IMR-90 (cell line): ENCODE data around the gene GRAMD4. TPM values are rescaled to one million over a fixed set of nuclear protein-coding genes. Genes with fewer than 3 reads are reported as not detected.

ENCODE experiments used
- ATAC-seq: fragments of 200-7000 bp; cut with Tn5 transposase; 2 replicates; pipeline ENCODE4 v1.9.1; 2020; ENCODE audit warnings: low read depth, mild to moderate bottlenecking, moderate library complexity
- BruUV-seq: library from RNA; stranded (reverse); fragments of 400-500 nt; replicated peaks from 2 replicates; lab custom pipeline; 2021; lab: Mats Ljungman, UMichigan
- CTCF ChIA-PET: fragments of 300-600 bp; formaldehyde crosslinking; extraction: SDS; loops from one replicate; lab custom pipeline; 2021; ENCODE audit warnings: antibody characterized with exemption; lab: Yijun Ruan, JAX
- POLR2A ChIA-PET: fragments of 300-600 bp; sonication (Branson Sonifier 250); formaldehyde crosslinking; loops from one replicate; lab custom pipeline; 2022; ENCODE audit warnings: antibody characterized with exemption; ENCODE audit not compliant: unreplicated experiment; lab: Charles Lee
- DNase-seq: peaks from one replicate; pipeline ENCODE4 v3.0.0; 2013
- H2AFZ ChIP-seq: replicated peaks from 2 replicates; pipeline ENCODE3; 2013; ENCODE audit warnings: low read length, mild to moderate bottlenecking; ENCODE audit not compliant: poor library complexity
- H2AK5ac ChIP-seq: 2 replicates; pipeline ENCODE4 v1.6.1; 2013; ENCODE audit warnings: low read depth, low read length, inconsistent platforms
- H2AK9ac ChIP-seq: replicated peaks from 2 replicates; pipeline ENCODE3; 2013; ENCODE audit warnings: mild to moderate bottlenecking, low read depth, low read length, moderate library complexity; ENCODE audit not compliant: poor library complexity
- H2BK120ac ChIP-seq: 2 replicates; pipeline ENCODE4 v1.6.1; 2013; ENCODE audit warnings: low read depth, low read length, inconsistent platforms
- H2BK15ac ChIP-seq: 3 replicates; pipeline ENCODE4 v1.6.1; 2013; ENCODE audit warnings: low read depth, low read length, inconsistent platforms
- H2BK20ac ChIP-seq: 2 replicates; pipeline ENCODE4 v1.6.1; 2013; ENCODE audit warnings: low read depth, mild to moderate bottlenecking, inconsistent platforms, low read length, moderate library complexity
- H2BK5ac ChIP-seq: 2 replicates; pipeline ENCODE4 v1.6.1; 2013; ENCODE audit warnings: mild to moderate bottlenecking, low read depth, low read length, inconsistent platforms; ENCODE audit not compliant: poor library complexity, severe bottlenecking
- H3K14ac ChIP-seq: replicated peaks from 2 replicates; pipeline ENCODE4 v1.6.1; 2013; ENCODE audit warnings: low read depth, low read length, inconsistent platforms
- H3K18ac ChIP-seq: 2 replicates; pipeline ENCODE4 v1.6.1; 2013; ENCODE audit warnings: low read depth, low read length, control low read depth
- H3K23ac ChIP-seq: 2 replicates; pipeline ENCODE4 v1.6.1; 2013; ENCODE audit warnings: low read depth, low read length, inconsistent platforms
- H3K27ac ChIP-seq: 2 replicates; pipeline ENCODE4 v1.5.1; 2013; ENCODE audit warnings: mild to moderate bottlenecking, control low read depth, low read length; ENCODE audit not compliant: insufficient read depth
- H3K27me3 ChIP-seq: 2 replicates; pipeline ENCODE4 v1.6.1; 2013; ENCODE audit warnings: low read length; ENCODE audit not compliant: control insufficient read depth, insufficient read depth
- H3K36me3 ChIP-seq: 2 replicates; pipeline ENCODE4 v1.6.1; 2013; ENCODE audit warnings: low read length, mixed read lengths; ENCODE audit not compliant: control insufficient read depth, insufficient read depth
- H3K4ac ChIP-seq: 2 replicates; pipeline ENCODE4 v1.6.1; 2013; ENCODE audit warnings: low read depth, low read length, inconsistent platforms
- H3K4me1 ChIP-seq: 2 replicates; pipeline ENCODE4 v1.6.1; 2013; ENCODE audit warnings: low read length, mixed read lengths; ENCODE audit not compliant: control insufficient read depth, insufficient read depth
- H3K4me2 ChIP-seq: 2 replicates; pipeline ENCODE4 v1.6.1; 2013; ENCODE audit warnings: low read depth, mild to moderate bottlenecking, control low read depth, low read length, moderate library complexity
- H3K4me3 ChIP-seq: 2 replicates; pipeline ENCODE4 v1.5.1; 2013; ENCODE audit warnings: low read depth, mild to moderate bottlenecking, control low read depth, low read length, moderate library complexity; ENCODE audit not compliant: insufficient read depth
- H3K56ac ChIP-seq: 2 replicates; pipeline ENCODE4 v1.6.1; 2013; ENCODE audit warnings: low read length, inconsistent platforms; ENCODE audit not compliant: insufficient read depth; ENCODE audit errors: extremely low read depth
- H3K79me1 ChIP-seq, 2 experiments: 2 replicates each; pipeline ENCODE4 v1.6.1; 2013; ENCODE audit warnings: low read length in 2 of 2, inconsistent platforms in 1 of 2, low read depth in 1 of 2
- H3K9ac ChIP-seq: 2 replicates; pipeline ENCODE4 v1.6.1; 2013; ENCODE audit warnings: low read depth, low read length, control low read depth
- H3K9me1 ChIP-seq: 2 replicates; pipeline ENCODE4 v1.6.1; 2013; ENCODE audit warnings: low read length, inconsistent platforms; ENCODE audit not compliant: insufficient read depth
- H3K9me3 ChIP-seq: 2 replicates; pipeline ENCODE4 v1.6.1; 2013; ENCODE audit warnings: low read length; ENCODE audit not compliant: control insufficient read depth, insufficient read depth
- H4K20me1 ChIP-seq: 2 replicates; pipeline ENCODE4 v1.6.1; 2013; ENCODE audit warnings: low read length, inconsistent platforms; ENCODE audit not compliant: insufficient read depth
- H4K5ac ChIP-seq: 2 replicates; pipeline ENCODE4 v1.6.1; 2013; ENCODE audit warnings: mild to moderate bottlenecking, low read depth, low read length, control low read depth
- H4K8ac ChIP-seq, 2 experiments: 2 replicates each; pipeline ENCODE4 v1.6.1; 2013; ENCODE audit warnings: low read depth in 2 of 2, low read length in 2 of 2, control low read depth in 1 of 2, inconsistent platforms in 1 of 2
- H4K91ac ChIP-seq: 2 replicates; pipeline ENCODE4 v1.6.1; 2013; ENCODE audit warnings: low read depth, low read length, inconsistent platforms; ENCODE audit not compliant: insufficient read depth
- BHLHE40 ChIP-seq: fragments of 150-350 bp; IDR thresholded peaks from 2 replicates; pipeline ENCODE4 v1.6.1; 2016; ENCODE audit warnings: mild to moderate bottlenecking, low read depth, low read length
- CEBPB ChIP-seq: IDR thresholded peaks from 2 replicates; pipeline ENCODE4 v1.6.1; 2012; ENCODE audit warnings: low read depth, low read length, improper control_type of control experiment
- CHD1 ChIP-seq: IDR thresholded peaks from 2 replicates; pipeline ENCODE4 v1.6.1; 2012; ENCODE audit warnings: low read depth, low read length, improper control_type of control experiment
- FOS ChIP-seq: fragments of 150-350 bp; IDR thresholded peaks from 2 replicates; pipeline ENCODE4 v1.6.1; 2016; ENCODE audit warnings: low read depth, low read length
- MAZ ChIP-seq: IDR thresholded peaks from 2 replicates; pipeline ENCODE4 v1.6.1; 2012; ENCODE audit warnings: low read depth, mild to moderate bottlenecking, low read length, improper control_type of control experiment, moderate library complexity, borderline replicate concordance
- MXI1 ChIP-seq: IDR thresholded peaks from 2 replicates; pipeline ENCODE4 v1.6.1; 2012; ENCODE audit warnings: low read depth, mild to moderate bottlenecking, low read length, moderate library complexity, borderline replicate concordance
- NFE2L2 ChIP-seq: fragments of 150-350 bp; IDR thresholded peaks from 2 replicates; pipeline ENCODE4 v1.6.1; 2016; ENCODE audit warnings: low read depth, mild to moderate bottlenecking, low read length
- POLR2A ChIP-seq: IDR thresholded peaks from 2 replicates; pipeline ENCODE4 v1.6.1; 2012; ENCODE audit warnings: mild to moderate bottlenecking, low read depth, low read length
- RAD21 ChIP-seq: IDR thresholded peaks from 2 replicates; pipeline ENCODE4 v1.6.1; 2012; ENCODE audit warnings: low read length, improper control_type of control experiment
- RCOR1 ChIP-seq: IDR thresholded peaks from 2 replicates; pipeline ENCODE4 v1.6.1; 2012; ENCODE audit warnings: mild to moderate bottlenecking, low read length, improper control_type of control experiment; ENCODE audit not compliant: insufficient replicate concordance
- RFX5 ChIP-seq: IDR thresholded peaks from 2 replicates; pipeline ENCODE4 v1.8.0; 2012; ENCODE audit warnings: low read depth, mild to moderate bottlenecking, low read length, moderate library complexity
- SMC3 ChIP-seq: fragments of 150-350 bp; IDR thresholded peaks from 2 replicates; pipeline ENCODE4 v1.6.1; 2016; ENCODE audit warnings: low read depth, mild to moderate bottlenecking, antibody characterized with exemption, low read length, moderate library complexity
- WGBS, 2 experiments: methylation state at CpG; one replicate each; pipeline versions ENCODE4 v1.1.5 to v1.1.7; 2013; ENCODE audit warnings: missing lambda C conversion rate in 2 of 2; ENCODE audit not compliant: insufficient read length in 1 of 2; ENCODE audit errors: extremely low coverage in 2 of 2; 5-methylcytosine and 5-hydroxymethylcytosine counted together
- dilution Hi-C: fragments of 300-500 bp; cut with HindIII; formaldehyde crosslinking; loops from one replicate; pipeline ENCODE4 v1.14.3; 2018; ENCODE audit warnings: low sequenced_read_pairs; ENCODE audit not compliant: unreplicated experiment
- in situ Hi-C: fragments of 300-500 bp; cut with MboI; formaldehyde crosslinking; loops from 3 replicates; pipeline ENCODE4 v1.14.3; 2019; ENCODE audit warnings: low sequenced_read_pairs, inconsistent platforms, mixed read lengths
- intact Hi-C: fragments of 100-400 bp; cut with micrococcal nuclease; formaldehyde crosslinking; loops from 2 replicates; pipeline ENCODE4 v1.10.0; 2022
- polyA plus RNA-seq, 3 experiments: library from polyadenylated mRNA; depleted of rRNA; stranded (reverse); fragments of >200 nt; gene quantifications; 2 replicates each; pipeline ENCODE4 v1.2.3, GENCODE V29; 2012; ENCODE audit warnings: low replicate concordance in 1 of 3
- total RNA-seq: library from RNA; depleted of rRNA; stranded (reverse); fragments of >200 nt; gene quantifications from 2 replicates; pipeline ENCODE4 v1.2.3, GENCODE V29; 2012
- TF ChIP-seq, protein P1 (sequence below): conservative IDR thresholded peaks from 2 replicates; pipeline ENCODE4 v1.5.1; 2012; ENCODE audit warnings: mild to moderate bottlenecking, low read depth, low read length, improper control_type of control experiment
- TF ChIP-seq, protein P2 (sequence below): fragments of 150-350 bp; IDR thresholded peaks from 2 replicates; pipeline ENCODE4 v1.6.1; 2016; ENCODE audit warnings: low read depth, mild to moderate bottlenecking, low read length, moderate library complexity, borderline replicate concordance
- TF ChIP-seq, protein P3 (sequence below): fragments of 150-350 bp; IDR thresholded peaks from 2 replicates; pipeline ENCODE4 v1.6.1; 2017; ENCODE audit warnings: mild to moderate bottlenecking, antibody characterized with exemption, low read length, low read depth

The GRAMD4 gene
- total and polyA plus RNA-seq, 2 of the 4 experiments (the other 2 are of a cell fraction) = 2.7 to 5.8 TPM

DNA sequence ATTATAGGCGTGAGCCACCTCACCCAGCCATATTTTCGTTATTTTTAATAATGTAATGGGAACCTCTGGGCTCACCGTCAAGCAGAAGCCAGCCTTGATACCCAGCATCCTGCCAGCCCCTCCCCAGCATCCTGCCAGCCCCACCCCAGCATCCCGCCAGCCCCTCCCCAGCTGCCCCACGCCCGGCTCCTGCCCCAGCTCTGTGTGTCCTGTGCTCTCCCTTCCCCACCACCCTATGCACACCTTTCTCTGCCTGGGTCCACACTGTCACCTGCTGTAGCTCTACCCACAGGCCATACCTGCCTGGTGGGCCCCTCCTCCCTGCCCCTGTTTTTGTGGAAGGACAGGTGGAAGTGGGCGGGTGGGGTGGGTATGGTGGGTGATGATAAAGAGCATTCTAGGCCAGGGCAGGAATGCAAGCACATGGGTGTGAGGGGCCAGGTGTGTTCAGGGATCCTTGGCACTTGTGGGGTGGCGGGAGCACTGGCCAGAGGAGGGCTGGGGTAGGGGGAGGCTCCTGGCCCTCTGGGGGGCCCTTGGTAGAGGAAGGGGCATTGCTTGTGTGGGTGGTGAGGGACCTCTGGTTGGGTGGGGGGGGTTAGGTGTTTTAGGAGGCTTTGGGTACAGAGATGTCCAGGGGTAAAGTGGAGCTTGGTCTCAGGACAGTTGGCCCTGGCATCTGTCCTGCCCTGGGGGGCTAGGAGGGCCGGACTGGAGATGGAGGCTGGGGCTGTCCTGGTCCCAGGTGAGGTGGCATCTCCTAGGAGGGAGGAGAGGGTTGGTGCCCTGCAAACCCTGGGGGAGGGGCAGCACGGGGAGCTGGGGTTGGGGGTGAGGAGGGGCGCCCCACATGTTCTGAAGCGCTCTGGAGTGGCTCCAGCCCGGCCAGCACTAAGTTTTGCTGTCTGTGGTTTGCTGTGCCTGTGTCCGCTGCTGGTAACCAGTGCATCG is 25.9 kb upstream of the GRAMD4 start:
- Histone ChIP-seq H3K9me1 (no peaks in the 10 kb centered on the region), H2BK20ac (no peak overlapping the region), H4K5ac (no peak overlapping the region), H3K36me3 (no peaks in the 10 kb centered on the region; the same call in 1 of the 2 replicates), H2BK15ac (no peak overlapping the region), H3K9me3 (no peaks in the 10 kb centered on the region), H3K18ac (no peak overlapping the region), H3K23ac (no peak overlapping the region), H3K27me3 (no peaks in the 10 kb centered on the region), H2AK5ac (no peak overlapping the region), H3K14ac (no peak overlapping the region), H2BK5ac (no peak overlapping the region), H3K4ac (no peak overlapping the region), H3K4me1 (peaks cover 8% of the 10 kb centered on the region), H3K79me1 (no peaks in the 10 kb centered on the region; a peak in 1 of 4 replicates), H3K4me3 (no peak overlapping the region), H4K8ac (no peak overlapping the region), H3K4me2 (no peak overlapping the region), H3K9ac (no peak overlapping the region), H2AK9ac (no peak overlapping the region), H2BK120ac (no peak overlapping the region), H4K20me1 (peaks cover 18% of the 10 kb centered on the region), H2AFZ (no peak overlapping the region), H4K91ac (no peak overlapping the region), H3K56ac (no peak overlapping the region), H3K27ac (no peak overlapping the region)
- BruUV-seq = no TSS peak
- no peak for DNase-seq
- in situ Hi-C loops = no loop called here
- CTCF ChIA-PET = no interaction called here
- intact Hi-C loops = no loop called here
- POLR2A ChIA-PET = no interaction called here
- dilution Hi-C loops = no loop called here
- WGBS, 2 experiments = no CpG with 5 or more reads among the region's 15 CpGs
- ATAC-seq = no peak
- no peak for TF ChIP-seq FOS
- TF ChIP-seq, protein P1, sequence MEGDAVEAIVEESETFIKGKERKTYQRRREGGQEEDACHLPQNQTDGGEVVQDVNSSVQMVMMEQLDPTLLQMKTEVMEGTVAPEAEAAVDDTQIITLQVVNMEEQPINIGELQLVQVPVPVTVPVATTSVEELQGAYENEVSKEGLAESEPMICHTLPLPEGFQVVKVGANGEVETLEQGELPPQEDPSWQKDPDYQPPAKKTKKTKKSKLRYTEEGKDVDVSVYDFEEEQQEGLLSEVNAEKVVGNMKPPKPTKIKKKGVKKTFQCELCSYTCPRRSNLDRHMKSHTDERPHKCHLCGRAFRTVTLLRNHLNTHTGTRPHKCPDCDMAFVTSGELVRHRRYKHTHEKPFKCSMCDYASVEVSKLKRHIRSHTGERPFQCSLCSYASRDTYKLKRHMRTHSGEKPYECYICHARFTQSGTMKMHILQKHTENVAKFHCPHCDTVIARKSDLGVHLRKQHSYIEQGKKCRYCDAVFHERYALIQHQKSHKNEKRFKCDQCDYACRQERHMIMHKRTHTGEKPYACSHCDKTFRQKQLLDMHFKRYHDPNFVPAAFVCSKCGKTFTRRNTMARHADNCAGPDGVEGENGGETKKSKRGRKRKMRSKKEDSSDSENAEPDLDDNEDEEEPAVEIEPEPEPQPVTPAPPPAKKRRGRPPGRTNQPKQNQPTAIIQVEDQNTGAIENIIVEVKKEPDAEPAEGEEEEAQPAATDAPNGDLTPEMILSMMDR = no peak
- TF ChIP-seq RCOR1 = no peak
- TF ChIP-seq POLR2A = no peak
- TF ChIP-seq, protein P2, sequence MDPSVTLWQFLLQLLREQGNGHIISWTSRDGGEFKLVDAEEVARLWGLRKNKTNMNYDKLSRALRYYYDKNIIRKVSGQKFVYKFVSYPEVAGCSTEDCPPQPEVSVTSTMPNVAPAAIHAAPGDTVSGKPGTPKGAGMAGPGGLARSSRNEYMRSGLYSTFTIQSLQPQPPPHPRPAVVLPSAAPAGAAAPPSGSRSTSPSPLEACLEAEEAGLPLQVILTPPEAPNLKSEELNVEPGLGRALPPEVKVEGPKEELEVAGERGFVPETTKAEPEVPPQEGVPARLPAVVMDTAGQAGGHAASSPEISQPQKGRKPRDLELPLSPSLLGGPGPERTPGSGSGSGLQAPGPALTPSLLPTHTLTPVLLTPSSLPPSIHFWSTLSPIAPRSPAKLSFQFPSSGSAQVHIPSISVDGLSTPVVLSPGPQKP = no peak
- TF ChIP-seq SMC3 = no peak
- TF ChIP-seq CEBPB = no peak
- no peak for TF ChIP-seq RAD21
- no peak for TF ChIP-seq MXI1
- no peak for TF ChIP-seq CHD1
- TF ChIP-seq MAZ = no peak
- TF ChIP-seq, protein P3, sequence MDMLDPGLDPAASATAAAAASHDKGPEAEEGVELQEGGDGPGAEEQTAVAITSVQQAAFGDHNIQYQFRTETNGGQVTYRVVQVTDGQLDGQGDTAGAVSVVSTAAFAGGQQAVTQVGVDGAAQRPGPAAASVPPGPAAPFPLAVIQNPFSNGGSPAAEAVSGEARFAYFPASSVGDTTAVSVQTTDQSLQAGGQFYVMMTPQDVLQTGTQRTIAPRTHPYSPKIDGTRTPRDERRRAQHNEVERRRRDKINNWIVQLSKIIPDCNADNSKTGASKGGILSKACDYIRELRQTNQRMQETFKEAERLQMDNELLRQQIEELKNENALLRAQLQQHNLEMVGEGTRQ = no peak
- TF ChIP-seq BHLHE40 = no peak
- no peak for TF ChIP-seq NFE2L2
- no peak for TF ChIP-seq RFX5
